Activated effector memory CD4-positive, alpha-beta T cell treated with Interleukin-2 at 50 U/mL for 16 hours (primary cell): ENCODE measurements around the gene ENOX1.

ENCODE experiments used
- DNase-seq: peaks from one replicate; pipeline ENCODE4 v3.0.0-alpha.2; 2020

Gene ENOX1

DNA sequence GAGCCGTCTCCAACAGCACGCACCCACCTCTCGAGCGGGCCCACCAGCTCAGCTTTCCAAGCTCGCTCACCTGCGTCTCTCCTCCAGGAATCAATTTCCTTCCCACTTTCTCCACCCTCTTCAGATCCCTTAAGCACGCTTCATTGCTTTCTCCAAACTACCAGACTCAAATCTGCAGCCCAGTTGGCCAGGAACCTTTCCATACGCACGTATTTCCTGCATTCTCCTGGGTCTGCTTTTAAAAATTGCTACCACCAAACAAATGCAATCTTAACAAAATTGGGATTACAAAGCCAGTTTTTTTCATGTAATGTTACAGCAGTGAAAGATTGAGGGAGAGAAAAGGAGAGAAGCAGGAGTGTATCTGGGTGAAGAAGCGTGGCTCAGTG, 1.5 kb downstream of the ENOX1 start:
- no peak for DNase-seq

DNA sequence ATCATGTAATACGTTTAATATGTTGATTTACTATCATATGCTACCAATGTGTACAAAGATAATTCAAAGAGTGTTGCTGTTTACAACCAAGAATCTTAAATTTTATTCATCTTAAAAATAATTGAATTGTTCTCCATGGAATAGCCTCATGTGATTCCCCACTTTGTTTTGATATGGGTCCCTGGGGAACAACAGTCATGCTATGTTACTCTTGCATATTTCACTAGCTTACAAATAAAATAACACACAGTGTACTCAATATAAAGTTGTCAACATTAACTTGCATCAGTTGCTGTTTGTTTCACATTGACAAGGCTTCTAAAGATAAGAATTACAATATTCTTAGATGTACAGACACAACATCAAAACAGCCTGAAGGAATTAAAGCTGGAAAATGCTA, 2.3 kb downstream of the ENOX1 start:
- DNase-seq = no peak

DNA sequence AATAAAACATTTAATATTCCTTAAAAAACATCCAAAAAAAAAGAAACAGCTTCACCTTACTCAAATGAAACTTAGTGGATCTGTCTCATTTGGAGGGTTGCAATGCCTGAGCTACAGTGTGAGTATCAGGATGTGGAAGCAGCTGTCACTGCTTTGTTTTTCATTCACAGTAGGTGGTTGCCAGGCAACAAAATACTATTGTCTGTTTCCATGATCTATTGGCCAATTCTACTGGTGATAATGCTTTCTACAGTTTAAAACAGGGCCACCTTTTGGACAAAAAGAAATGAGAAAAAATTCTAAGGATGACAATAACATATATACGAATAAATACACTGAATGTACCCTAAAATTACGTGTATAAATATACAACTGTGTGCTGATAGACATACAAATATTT, 3.0 kb downstream of the ENOX1 start:
- DNase-seq = no peak

GRCh38 chr13:43782686-43783085, 4.1 kb downstream of the ENOX1 start:
- no peak for DNase-seq

GRCh38 chr13:43780666-43781065, 6.1 kb downstream of the ENOX1 start:
- DNase-seq = no peak

GRCh38 chr13:43776501-43777079, 10.2 kb downstream of the ENOX1 start:
- no peak for DNase-seq

GRCh38 chr13:43776006-43776405, 10.8 kb downstream of the ENOX1 start:
- no peak for DNase-seq

- DNase-seq = no peak
Observed at GRCh38 chr13:43773602-43774001, 13.2 kb downstream of the ENOX1 start.

GRCh38 chr13:43770871-43771270, 15.9 kb downstream of the ENOX1 start:
- no peak for DNase-seq

DNA sequence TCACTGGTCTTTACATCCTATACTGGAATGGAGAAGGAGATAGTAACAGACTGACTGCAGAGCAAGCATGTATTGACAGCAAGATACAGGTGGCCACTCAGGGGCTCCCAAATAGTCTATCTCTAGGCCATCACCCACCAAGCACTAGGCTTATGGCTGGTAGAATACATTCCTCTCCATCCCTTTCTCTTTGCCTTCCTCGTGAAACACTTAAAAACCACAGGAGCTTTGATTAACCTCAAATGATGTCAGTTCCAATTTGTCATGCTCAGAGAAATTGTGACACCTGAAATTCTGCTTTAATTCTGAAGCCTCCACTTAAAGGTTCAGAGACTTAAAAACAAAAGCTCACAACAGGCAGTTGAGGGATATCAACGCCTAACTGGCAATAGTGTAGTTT, 17.2 kb downstream of the ENOX1 start:
- no peak for DNase-seq

DNA sequence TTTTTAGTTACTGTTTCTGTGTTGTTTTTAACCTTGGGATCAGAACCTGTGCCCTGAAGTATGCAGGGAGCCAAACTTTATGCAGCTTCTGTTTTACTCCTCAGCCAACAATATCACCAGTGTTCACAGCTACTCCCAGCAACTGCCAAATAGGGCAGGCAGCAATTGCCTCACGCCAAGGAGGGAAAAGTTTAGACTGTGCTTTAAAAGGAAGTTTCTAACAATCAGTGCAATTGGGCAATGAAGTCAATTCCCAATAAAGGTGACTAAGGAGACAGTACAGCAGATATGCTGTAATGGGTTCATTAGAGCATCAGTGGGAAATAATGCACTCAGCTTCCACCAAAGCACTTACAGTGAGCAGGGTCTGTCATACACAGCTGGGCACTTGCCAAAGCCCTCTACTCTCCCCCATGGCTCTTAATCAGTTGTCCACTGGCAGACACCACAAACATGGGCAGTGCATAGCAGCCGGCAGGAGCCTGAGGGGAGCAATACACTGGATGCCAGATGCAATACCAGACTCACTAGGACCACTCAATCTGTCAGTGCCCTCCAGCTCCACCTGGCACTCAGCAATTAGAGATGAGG, 19.3 kb downstream of the ENOX1 start:
- DNase-seq = no peak

GRCh38 chr13:43766725-43767124, 20.0 kb downstream of the ENOX1 start:
- DNase-seq = no peak

DNA sequence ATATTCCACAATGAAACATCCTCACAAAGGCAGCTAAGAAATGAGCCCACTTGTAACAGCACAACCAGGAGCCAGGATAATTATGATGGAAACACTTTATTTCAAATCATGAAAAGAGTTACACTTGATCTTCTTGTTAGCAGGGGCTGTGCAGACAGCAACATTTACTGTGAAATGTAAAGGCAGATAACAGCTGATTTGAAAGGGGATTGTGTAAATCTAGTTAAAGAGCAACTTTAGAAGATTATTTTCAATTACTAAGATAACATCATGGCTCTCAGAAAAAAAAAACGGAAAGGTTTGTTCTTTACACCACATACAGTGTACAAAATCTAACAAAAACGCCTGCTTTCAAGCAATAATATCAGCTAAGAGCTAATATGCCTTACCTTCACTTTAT, 22.4 kb downstream of the ENOX1 start:
- no peak for DNase-seq

DNA sequence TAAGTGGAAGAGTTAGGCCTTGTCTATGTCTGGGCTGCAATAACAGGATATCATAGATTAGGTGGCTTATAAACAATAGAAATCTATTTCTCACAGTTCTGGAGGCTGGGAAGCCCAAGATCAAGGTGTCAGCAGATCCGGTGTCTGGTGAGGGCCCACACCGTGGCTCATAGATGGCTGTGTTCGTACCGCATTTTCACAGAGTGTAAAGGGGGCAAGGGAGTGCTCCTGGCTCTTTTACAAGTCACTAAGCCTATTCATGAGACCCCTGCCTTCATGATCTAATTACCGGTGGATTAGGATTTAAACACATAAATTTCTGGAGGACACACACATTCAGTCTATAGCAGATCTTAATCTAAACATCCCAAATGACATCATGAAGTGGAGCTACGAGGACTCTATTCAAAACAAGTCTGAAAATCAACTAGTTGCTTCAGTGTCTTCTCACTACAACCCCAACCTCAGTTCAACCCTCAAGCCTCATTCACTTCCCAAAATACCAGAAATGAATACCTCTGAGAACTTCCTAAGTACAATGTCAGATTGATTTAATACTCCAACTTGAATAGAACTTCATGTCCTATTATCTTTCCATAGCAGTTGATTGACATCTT, 23.5 kb downstream of the ENOX1 start:
- DNase-seq = no peak

DNA sequence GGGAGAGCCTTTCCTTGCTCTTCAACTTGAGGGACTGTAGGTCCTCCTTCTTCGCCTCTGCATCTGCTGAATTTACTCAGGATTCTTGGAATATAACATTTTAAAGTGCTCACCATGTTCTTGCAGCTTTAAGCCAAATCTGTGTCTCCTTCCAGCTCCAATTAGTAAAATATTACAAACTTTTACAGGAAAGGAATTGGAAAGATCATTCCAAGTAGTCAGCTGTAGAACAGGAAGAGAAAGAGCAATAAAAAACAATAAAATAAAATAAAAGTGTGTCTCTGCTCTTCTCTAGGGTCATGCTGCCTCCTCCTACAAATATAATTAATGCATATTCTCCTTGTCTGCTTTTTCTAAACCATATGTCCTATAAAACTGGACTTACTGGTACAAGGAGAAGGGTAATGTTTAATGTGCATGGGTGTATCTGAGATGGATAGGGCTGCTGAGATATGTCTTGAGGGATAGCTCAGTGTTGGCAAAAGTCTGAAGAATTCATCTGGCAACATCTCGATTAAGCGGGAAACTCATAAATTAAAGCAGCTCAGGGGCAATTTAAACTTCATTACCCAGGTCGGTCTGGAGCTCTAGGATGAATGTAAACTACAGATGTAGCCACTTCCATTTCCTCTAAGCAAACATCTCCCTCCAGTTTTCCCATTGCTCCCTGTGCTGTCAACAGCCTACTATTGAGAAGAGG, 25.0 kb downstream of the ENOX1 start:
- no peak for DNase-seq

GRCh38 chr13:43760257-43760656, 26.5 kb downstream of the ENOX1 start:
- DNase-seq = no peak

DNA sequence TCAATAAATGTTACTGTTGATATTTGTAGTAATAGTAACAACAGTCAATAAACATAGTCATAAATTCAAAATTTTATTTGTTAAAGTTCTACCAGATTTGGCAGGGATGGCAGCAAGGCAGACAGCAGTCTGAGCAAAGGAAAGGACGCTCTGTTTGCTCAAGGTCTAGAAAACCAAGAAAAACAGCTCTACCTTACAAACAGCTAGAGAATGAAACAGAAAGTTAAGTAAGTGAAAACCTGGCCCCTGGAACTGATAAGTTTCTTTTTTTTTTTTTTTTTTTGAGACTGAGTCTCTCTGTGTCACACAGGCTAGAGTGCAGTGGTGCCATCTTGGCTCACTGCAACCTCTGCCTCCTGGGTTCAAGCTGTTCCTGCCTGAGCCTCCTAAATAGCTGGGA, 27.9 kb downstream of the ENOX1 start:
- DNase-seq = no peak

DNA sequence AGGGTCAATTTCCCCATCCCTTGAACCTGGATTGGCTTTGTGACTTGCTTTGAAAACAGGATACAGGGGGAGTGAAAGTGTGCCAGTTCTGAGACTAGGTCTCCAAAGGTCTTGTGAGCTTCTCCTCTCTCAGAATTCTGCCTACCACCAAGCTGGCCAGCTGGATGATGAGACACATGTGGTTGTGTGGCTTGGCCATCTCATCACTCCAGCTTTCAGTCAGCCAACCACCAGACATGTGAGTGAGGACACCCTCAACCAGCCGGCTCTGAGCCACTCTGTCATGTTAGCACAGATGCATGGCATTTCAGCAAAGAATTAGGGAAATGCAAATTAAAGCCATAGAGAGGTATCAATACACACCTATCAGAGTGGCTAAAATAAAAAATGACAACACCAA, 29.5 kb downstream of the ENOX1 start:
- no peak for DNase-seq

DNA sequence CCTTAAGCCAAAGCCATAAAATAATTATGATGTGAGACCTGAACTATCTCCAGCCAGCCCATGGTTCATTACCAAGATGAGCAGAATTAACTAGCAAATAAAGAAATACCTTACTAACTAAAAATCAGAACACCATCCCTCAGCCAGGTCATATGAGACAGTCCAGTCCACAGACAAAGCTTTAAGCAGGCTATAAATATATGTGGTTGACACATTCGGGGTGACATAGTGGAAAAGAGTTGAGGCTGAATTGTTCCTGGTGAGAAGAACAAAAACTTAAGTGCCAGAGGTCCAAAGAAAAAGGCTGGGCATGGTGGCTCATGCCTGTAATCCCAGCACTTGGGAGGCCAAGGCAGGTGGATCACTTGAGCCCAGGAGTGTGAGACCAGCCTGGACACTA, 30.9 kb downstream of the ENOX1 start:
- DNase-seq = no peak

GRCh38 chr13:43751624-43752023, 35.1 kb downstream of the ENOX1 start:
- no peak for DNase-seq

DNA sequence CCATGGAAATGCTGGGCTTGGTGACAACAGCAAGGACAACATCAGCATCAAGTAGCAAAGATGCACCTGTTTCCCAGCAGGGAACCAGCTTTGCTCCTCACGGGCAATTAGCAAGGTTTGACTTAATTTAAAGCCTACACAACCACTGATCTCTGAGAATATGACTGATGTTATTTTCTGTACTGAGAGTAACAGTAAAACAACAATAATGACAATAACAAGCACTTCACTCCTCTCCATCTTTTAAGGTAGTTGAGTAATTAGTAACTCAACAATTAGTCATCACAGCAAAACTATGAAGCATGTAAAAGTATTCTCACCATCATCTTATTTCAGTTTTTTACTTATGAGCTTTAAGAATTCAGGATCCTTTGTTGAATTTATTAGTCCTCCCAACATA, 37.3 kb downstream of the ENOX1 start:
- DNase-seq = no peak

DNA sequence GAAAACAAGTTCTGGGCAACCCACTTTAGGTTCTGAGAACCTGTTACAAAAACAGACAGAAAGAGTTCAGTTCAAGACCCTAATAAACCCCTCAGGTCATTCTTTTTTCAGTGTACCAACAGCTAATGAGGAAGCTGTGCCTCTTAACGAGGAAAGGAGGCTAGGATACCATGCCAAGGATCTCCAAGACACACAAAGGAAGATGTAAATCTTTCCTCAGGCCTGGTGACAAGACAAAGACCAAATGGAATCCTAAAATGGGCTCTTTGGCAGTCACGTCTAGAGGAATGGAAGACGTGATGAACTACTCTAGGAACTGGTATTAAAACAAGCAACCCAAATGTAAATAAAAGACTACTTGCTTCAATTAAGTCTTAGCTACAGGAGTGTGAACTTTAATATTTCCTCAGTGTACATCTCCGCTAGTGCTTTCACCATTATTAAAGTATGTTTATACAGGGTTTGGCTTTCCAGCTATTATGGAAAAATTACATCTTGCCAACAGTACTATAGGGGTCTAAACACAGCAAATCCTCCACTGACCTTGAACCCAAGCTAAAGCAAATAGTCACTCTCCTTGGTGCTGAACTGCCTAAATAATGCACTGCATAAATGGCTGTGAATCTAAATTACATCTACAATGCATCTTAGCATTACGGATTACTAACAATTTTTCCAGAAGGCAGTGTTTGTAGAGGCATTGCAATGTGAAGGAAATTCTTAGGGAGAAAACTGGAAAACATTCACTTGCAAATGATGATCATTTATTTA, 42.3 kb downstream of the ENOX1 start:
- no peak for DNase-seq

DNA sequence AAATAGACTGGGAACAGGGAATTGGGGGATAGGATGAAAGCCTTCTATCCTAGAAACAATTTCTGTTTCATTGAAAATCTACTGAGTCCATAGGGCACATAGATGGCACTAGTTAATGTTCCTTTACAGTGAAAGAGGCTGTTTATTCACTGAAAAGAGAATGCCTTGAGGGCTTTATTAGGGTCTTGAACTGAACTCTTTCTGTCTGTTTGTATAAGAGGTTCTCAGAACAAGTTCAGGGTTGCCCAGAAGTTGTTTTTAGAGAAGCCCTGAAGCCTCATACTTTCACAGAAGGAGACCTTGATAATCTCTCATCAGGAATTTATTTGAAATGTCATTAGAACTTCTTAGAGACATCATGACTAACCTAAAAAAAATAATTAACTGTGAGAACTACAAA, 43.9 kb downstream of the ENOX1 start:
- DNase-seq = no peak
